IMR-90 (cell line): Measurements from ENCODE around the gene RPL37. TPM values are rescaled to one million over a fixed set of nuclear protein-coding genes. Genes with fewer than 3 reads are reported as not detected.
"Not testable (repeated sequence)": the region's sequence is repeated elsewhere in the genome, so short reads cannot be mapped to it uniquely, and the experiment has no call there.

Experiments used
- ATAC-seq: fragments of 200-7000 bp; cut with Tn5 transposase; 2 replicates; pipeline ENCODE4 v1.9.1; 2020; ENCODE audit warnings: low read depth, mild to moderate bottlenecking, moderate library complexity
- BruUV-seq: library from RNA; stranded (reverse); fragments of 400-500 nt; replicated peaks from 2 replicates; lab custom pipeline; 2021; lab: Mats Ljungman, UMichigan
- CTCF ChIA-PET: fragments of 300-600 bp; formaldehyde crosslinking; extraction: SDS; loops from one replicate; lab custom pipeline; 2021; ENCODE audit warnings: antibody characterized with exemption; lab: Yijun Ruan, JAX
- POLR2A ChIA-PET: fragments of 300-600 bp; sonication (Branson Sonifier 250); formaldehyde crosslinking; loops from one replicate; lab custom pipeline; 2022; ENCODE audit warnings: antibody characterized with exemption; ENCODE audit not compliant: unreplicated experiment; lab: Charles Lee
- DNase-seq: peaks from one replicate; pipeline ENCODE4 v3.0.0; 2013
- H2AFZ ChIP-seq: replicated peaks from 2 replicates; pipeline ENCODE3; 2013; ENCODE audit warnings: low read length, mild to moderate bottlenecking; ENCODE audit not compliant: poor library complexity
- H2AK5ac ChIP-seq: 2 replicates; pipeline ENCODE4 v1.6.1; 2013; ENCODE audit warnings: low read depth, low read length, inconsistent platforms
- H2AK9ac ChIP-seq: replicated peaks from 2 replicates; pipeline ENCODE3; 2013; ENCODE audit warnings: mild to moderate bottlenecking, low read depth, low read length, moderate library complexity; ENCODE audit not compliant: poor library complexity
- H2BK120ac ChIP-seq: 2 replicates; pipeline ENCODE4 v1.6.1; 2013; ENCODE audit warnings: low read depth, low read length, inconsistent platforms
- H2BK15ac ChIP-seq: 3 replicates; pipeline ENCODE4 v1.6.1; 2013; ENCODE audit warnings: low read depth, low read length, inconsistent platforms
- H2BK20ac ChIP-seq: 2 replicates; pipeline ENCODE4 v1.6.1; 2013; ENCODE audit warnings: low read depth, mild to moderate bottlenecking, inconsistent platforms, low read length, moderate library complexity
- H2BK5ac ChIP-seq: 2 replicates; pipeline ENCODE4 v1.6.1; 2013; ENCODE audit warnings: mild to moderate bottlenecking, low read depth, low read length, inconsistent platforms; ENCODE audit not compliant: poor library complexity, severe bottlenecking
- H3K14ac ChIP-seq: replicated peaks from 2 replicates; pipeline ENCODE4 v1.6.1; 2013; ENCODE audit warnings: low read depth, low read length, inconsistent platforms
- H3K18ac ChIP-seq: 2 replicates; pipeline ENCODE4 v1.6.1; 2013; ENCODE audit warnings: low read depth, low read length, control low read depth
- H3K23ac ChIP-seq: 2 replicates; pipeline ENCODE4 v1.6.1; 2013; ENCODE audit warnings: low read depth, low read length, inconsistent platforms
- H3K27ac ChIP-seq: 2 replicates; pipeline ENCODE4 v1.5.1; 2013; ENCODE audit warnings: mild to moderate bottlenecking, control low read depth, low read length; ENCODE audit not compliant: insufficient read depth
- H3K27me3 ChIP-seq: 2 replicates; pipeline ENCODE4 v1.6.1; 2013; ENCODE audit warnings: low read length; ENCODE audit not compliant: control insufficient read depth, insufficient read depth
- H3K36me3 ChIP-seq: 2 replicates; pipeline ENCODE4 v1.6.1; 2013; ENCODE audit warnings: low read length, mixed read lengths; ENCODE audit not compliant: control insufficient read depth, insufficient read depth
- H3K4ac ChIP-seq: 2 replicates; pipeline ENCODE4 v1.6.1; 2013; ENCODE audit warnings: low read depth, low read length, inconsistent platforms
- H3K4me1 ChIP-seq: 2 replicates; pipeline ENCODE4 v1.6.1; 2013; ENCODE audit warnings: low read length, mixed read lengths; ENCODE audit not compliant: control insufficient read depth, insufficient read depth
- H3K4me2 ChIP-seq: 2 replicates; pipeline ENCODE4 v1.6.1; 2013; ENCODE audit warnings: low read depth, mild to moderate bottlenecking, control low read depth, low read length, moderate library complexity
- H3K4me3 ChIP-seq: 2 replicates; pipeline ENCODE4 v1.5.1; 2013; ENCODE audit warnings: low read depth, mild to moderate bottlenecking, control low read depth, low read length, moderate library complexity; ENCODE audit not compliant: insufficient read depth
- H3K56ac ChIP-seq: 2 replicates; pipeline ENCODE4 v1.6.1; 2013; ENCODE audit warnings: low read length, inconsistent platforms; ENCODE audit not compliant: insufficient read depth; ENCODE audit errors: extremely low read depth
- H3K79me1 ChIP-seq, 2 experiments: 2 replicates each; pipeline ENCODE4 v1.6.1; 2013; ENCODE audit warnings: low read length in 2 of 2, inconsistent platforms in 1 of 2, low read depth in 1 of 2
- H3K9ac ChIP-seq: 2 replicates; pipeline ENCODE4 v1.6.1; 2013; ENCODE audit warnings: low read depth, low read length, control low read depth
- H3K9me1 ChIP-seq: 2 replicates; pipeline ENCODE4 v1.6.1; 2013; ENCODE audit warnings: low read length, inconsistent platforms; ENCODE audit not compliant: insufficient read depth
- H3K9me3 ChIP-seq: 2 replicates; pipeline ENCODE4 v1.6.1; 2013; ENCODE audit warnings: low read length; ENCODE audit not compliant: control insufficient read depth, insufficient read depth
- H4K20me1 ChIP-seq: 2 replicates; pipeline ENCODE4 v1.6.1; 2013; ENCODE audit warnings: low read length, inconsistent platforms; ENCODE audit not compliant: insufficient read depth
- H4K5ac ChIP-seq: 2 replicates; pipeline ENCODE4 v1.6.1; 2013; ENCODE audit warnings: mild to moderate bottlenecking, low read depth, low read length, control low read depth
- H4K8ac ChIP-seq, 2 experiments: 2 replicates each; pipeline ENCODE4 v1.6.1; 2013; ENCODE audit warnings: low read depth in 2 of 2, low read length in 2 of 2, control low read depth in 1 of 2, inconsistent platforms in 1 of 2
- H4K91ac ChIP-seq: 2 replicates; pipeline ENCODE4 v1.6.1; 2013; ENCODE audit warnings: low read depth, low read length, inconsistent platforms; ENCODE audit not compliant: insufficient read depth
- FOS ChIP-seq: fragments of 150-350 bp; IDR thresholded peaks from 2 replicates; pipeline ENCODE4 v1.6.1; 2016; ENCODE audit warnings: low read depth, low read length
- RCOR1 ChIP-seq: IDR thresholded peaks from 2 replicates; pipeline ENCODE4 v1.6.1; 2012; ENCODE audit warnings: mild to moderate bottlenecking, low read length, improper control_type of control experiment; ENCODE audit not compliant: insufficient replicate concordance
- RFX5 ChIP-seq: IDR thresholded peaks from 2 replicates; pipeline ENCODE4 v1.8.0; 2012; ENCODE audit warnings: low read depth, mild to moderate bottlenecking, low read length, moderate library complexity
- WGBS, 2 experiments: methylation state at CpG; one replicate each; pipeline versions ENCODE4 v1.1.5 to v1.1.7; 2013; ENCODE audit warnings: missing lambda C conversion rate in 2 of 2; ENCODE audit not compliant: insufficient read length in 1 of 2; ENCODE audit errors: extremely low coverage in 2 of 2; 5-methylcytosine and 5-hydroxymethylcytosine counted together
- dilution Hi-C: fragments of 300-500 bp; cut with HindIII; formaldehyde crosslinking; loops from one replicate; pipeline ENCODE4 v1.14.3; 2018; ENCODE audit warnings: low sequenced_read_pairs; ENCODE audit not compliant: unreplicated experiment
- in situ Hi-C: fragments of 300-500 bp; cut with MboI; formaldehyde crosslinking; loops from 3 replicates; pipeline ENCODE4 v1.14.3; 2019; ENCODE audit warnings: low sequenced_read_pairs, inconsistent platforms, mixed read lengths
- intact Hi-C: fragments of 100-400 bp; cut with micrococcal nuclease; formaldehyde crosslinking; loops from 2 replicates; pipeline ENCODE4 v1.10.0; 2022
- polyA plus RNA-seq, 3 experiments: library from polyadenylated mRNA; depleted of rRNA; stranded (reverse); fragments of >200 nt; gene quantifications; 2 replicates each; pipeline ENCODE4 v1.2.3, GENCODE V29; 2012; ENCODE audit warnings: low replicate concordance in 1 of 3
- total RNA-seq: library from RNA; depleted of rRNA; stranded (reverse); fragments of >200 nt; gene quantifications from 2 replicates; pipeline ENCODE4 v1.2.3, GENCODE V29; 2012
- TF ChIP-seq, protein P1 (sequence below): fragments of 150-350 bp; IDR thresholded peaks from 2 replicates; pipeline ENCODE4 v1.6.1; 2016; ENCODE audit warnings: low read depth, mild to moderate bottlenecking, low read length, moderate library complexity, borderline replicate concordance

RPL37 gene
- total and polyA plus RNA-seq, 2 of the 4 experiments (the other 2 are of a cell fraction) = 35.3 to 294 TPM

DNA sequence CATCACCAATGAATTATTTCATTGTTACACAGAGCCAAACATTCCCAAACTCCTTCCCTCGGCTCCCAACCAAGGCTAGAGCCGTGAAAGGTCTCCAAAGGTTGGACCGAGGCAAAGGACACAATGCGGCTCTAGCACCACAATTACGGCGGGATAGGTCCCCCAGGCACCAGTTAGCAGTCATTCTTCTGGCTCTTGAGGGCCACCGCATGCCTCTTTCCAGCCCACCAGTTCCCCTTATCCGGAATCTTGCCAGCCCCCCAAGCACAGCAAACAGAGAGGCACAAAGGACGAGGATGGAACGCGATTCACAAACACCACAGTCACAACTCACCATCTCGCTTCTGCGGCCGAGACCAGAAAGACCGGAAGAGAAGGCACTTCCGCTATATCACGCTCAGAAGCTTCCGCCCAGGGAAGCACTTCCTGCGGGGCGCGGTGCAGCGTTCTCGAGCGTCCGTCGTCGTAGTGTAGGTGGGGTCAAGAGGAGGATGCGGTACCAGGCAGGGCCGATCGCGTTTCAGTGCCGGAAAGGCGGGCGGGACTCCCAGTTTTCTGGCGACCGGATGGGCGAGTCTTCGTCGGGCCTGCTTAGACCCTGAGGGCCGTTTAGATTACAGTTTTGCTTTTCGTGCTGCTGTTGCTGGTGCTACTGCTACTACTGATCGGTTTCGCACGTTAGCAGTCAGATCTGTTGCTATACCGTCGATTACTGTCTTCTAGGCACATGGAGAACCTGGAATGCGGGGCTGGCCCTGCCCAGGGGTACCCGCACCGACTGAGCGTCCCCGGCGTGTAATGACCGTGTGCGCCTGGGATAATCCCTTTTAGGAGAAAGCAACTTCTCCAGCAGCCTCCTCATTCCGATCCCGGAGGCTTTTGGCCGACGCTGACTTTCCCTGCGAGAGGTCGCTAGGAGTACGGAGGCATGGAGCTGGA is at the start of gene RPL37 (continued):
- 0 out of 2 replicates have a peak, but pooled peaks have one; percentile 29 for TF ChIP-seq FOS
- TF ChIP-seq RFX5 = no peak
- TF ChIP-seq, protein P1, sequence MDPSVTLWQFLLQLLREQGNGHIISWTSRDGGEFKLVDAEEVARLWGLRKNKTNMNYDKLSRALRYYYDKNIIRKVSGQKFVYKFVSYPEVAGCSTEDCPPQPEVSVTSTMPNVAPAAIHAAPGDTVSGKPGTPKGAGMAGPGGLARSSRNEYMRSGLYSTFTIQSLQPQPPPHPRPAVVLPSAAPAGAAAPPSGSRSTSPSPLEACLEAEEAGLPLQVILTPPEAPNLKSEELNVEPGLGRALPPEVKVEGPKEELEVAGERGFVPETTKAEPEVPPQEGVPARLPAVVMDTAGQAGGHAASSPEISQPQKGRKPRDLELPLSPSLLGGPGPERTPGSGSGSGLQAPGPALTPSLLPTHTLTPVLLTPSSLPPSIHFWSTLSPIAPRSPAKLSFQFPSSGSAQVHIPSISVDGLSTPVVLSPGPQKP = 0 out of 2 replicates have a peak, but pooled peaks have one; percentile 23
- no peak for TF ChIP-seq RCOR1

DNA sequence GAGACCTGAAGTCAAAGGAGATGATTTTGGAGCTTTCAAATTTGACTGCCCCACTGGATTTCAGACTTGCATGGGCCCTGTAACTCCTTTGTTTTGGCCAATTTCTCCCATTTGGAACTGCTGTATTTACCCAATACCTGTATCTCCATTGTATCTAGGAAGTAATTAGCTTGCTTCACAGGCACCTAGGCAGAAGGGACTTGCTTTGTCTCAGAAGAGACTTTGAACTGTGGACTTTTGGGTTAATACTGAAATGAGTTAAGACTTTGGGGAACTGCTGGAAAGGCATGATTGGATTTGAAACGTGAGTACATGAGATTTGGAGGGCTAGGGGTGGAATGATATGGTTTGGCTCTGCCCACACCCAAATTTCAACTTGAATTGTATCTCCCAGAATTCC is 48.0 kb upstream of the RPL37 start:
- H2AK5ac ChIP-seq, H3K14ac ChIP-seq, H3K4me2 ChIP-seq, in situ Hi-C loops, H3K18ac ChIP-seq, H4K20me1 ChIP-seq, DNase-seq, H4K8ac ChIP-seq, H3K79me1 ChIP-seq, H3K27ac ChIP-seq, BruUV-seq, H2BK15ac ChIP-seq, H3K27me3 ChIP-seq, dilution Hi-C loops, H2BK5ac ChIP-seq, H2BK20ac ChIP-seq, POLR2A ChIA-PET, H2BK120ac ChIP-seq, H3K9me1 ChIP-seq, H4K91ac ChIP-seq, H3K56ac ChIP-seq, H3K4me1 ChIP-seq, H3K23ac ChIP-seq, H2AK9ac ChIP-seq, H3K9me3 ChIP-seq, H3K36me3 ChIP-seq, H4K5ac ChIP-seq, CTCF ChIA-PET, H3K9ac ChIP-seq, ATAC-seq, intact Hi-C loops, H3K4ac ChIP-seq, H2AFZ ChIP-seq, H3K4me3 ChIP-seq: not testable (repeated sequence)
- WGBS, 2 experiments = no CpG with 5 or more reads among the region's 1 CpG
